HG03571 (cell line): ENCODE results near the gene RAN.
A peak's percentile ranks its signal among the peaks of the same experiment; 100 is the strongest.
"Not testable (repeated sequence)": the region's sequence is repeated elsewhere in the genome, so short reads cannot be mapped to it uniquely, and the experiment has no call there.

Experiments used
- ATAC-seq: cut with Tn5 transposase; IDR thresholded peaks from one replicate; pipeline ENCODE4 v1.9.1; 2021; ENCODE audit not compliant: unreplicated experiment

RAN gene

DNA sequence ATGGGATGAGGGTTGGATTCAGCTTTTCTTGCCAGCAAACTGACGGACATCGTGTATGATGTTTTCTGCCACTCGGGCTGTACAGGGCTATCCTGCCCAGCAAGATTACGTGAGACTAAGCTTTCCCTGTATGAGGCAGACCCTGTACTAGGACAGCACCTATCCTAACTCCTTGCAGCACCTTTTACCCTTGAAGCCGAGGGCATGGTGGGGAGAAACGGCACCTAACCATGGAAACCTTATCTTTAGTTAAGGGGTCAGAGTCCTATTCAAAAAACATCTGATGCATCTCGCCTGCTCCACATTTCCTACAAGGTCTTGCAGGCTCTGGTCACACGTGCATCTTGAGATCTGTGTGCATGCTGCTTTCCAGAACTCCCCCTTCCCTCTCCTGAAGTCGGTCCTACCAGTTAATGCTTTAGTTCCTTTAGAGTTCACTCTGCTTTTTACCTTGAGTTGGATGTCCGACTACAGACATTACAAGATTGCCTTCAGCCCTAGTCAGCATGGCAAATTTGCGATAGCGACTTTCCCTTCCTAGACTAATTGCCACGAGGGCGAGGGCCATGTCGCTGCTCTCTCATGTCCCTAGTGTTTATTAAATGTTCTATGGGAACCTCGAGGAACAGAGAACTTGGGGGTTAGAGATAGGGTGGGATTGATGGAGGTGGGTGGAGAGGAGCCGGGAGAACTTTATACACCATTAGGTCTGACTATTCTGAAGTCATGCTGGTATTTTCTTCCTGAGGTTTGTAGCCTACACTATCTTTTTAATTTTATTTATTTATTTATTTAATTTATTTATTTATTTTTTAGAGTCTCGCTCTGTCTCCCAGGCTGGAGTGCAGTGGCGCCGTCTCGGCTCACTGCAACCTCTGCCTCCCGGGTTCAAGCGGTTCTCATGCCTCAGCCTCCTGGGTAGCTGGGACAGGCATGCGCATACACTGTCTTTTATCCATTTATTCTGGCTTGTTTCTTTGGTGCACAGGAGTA lies 6.6 kb downstream of the RAN start:
- ATAC-seq = no peak

DNA sequence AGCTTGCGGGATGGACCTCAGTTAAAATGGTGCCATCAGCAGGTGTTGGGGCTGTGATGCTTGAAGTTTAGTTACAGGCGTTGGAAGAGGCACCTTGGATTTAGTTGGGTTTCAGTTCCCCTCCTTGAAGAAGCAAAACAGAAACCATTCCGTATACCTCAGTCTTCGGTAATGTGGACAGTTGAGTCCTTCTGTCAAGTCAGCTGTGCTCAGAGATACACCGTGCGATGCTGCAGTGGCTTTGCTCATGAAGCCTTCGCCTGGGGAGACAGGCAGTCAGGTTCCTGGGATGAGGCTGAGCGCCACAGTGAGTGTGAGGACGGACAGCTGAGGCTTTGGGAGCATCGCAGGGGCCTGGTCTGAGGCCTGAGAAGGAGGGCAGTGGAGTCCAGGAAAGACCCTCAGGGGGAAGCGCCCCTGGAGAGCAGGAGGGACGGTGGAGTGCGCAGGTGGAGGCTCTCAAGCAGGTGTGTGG lies 7.4 kb downstream of the RAN start:
- ATAC-seq = peak; percentile 78

DNA sequence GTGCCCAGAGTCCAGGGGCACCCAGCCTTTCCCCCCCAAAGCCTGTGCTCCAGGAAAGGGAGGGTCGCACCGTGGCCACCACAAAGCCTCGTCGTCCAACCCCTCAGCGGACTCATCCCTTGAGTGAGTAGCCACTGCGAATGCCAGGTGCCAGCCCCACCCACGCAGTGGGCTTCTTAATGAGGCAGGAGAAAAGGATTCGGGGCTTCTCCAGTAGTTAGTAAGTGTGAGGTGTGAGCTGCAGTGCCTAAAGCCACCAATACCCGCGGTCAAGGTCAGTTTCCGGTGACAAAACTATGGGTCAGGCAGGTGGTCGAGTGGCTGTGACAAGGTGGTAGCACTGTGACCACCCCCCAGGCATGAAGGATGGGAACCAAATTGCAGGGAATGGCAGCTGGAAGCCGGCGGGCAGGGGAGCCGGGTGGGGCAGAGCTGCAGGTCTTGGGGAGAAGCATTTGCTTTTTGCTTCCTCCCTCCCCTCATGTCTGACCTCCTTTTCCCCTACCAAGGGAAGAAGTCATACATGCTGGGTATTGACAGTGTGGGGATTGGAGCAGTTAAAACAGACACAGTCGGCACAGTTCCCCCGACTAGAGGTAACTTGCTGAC lies 8.0 kb downstream of the RAN start:
- ATAC-seq = no peak

DNA sequence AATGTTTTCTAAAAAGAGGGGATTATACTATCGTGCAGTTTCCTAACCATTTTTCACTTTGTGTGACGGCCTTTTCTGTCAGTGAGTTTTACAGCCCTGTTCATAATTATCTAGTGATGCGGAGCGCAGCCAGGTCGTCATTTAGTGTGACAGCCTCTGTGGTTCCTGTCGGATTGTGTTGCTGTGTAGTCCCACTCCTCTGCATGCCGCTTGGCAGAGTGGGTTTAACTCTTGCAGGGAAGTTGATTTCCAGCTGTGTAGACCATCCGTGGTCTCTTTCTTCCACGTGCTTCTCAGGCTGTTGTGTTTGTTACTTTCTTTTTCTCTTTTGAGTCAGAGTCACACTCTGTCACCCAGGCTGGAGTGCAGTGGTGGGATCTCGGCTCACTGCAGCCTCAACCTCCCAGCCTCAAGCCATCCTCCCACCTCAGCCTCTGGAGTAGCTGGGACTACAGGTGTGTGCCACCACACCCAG lies 8.6 kb downstream of the RAN start:
- peak; percentile 33 for ATAC-seq

DNA sequence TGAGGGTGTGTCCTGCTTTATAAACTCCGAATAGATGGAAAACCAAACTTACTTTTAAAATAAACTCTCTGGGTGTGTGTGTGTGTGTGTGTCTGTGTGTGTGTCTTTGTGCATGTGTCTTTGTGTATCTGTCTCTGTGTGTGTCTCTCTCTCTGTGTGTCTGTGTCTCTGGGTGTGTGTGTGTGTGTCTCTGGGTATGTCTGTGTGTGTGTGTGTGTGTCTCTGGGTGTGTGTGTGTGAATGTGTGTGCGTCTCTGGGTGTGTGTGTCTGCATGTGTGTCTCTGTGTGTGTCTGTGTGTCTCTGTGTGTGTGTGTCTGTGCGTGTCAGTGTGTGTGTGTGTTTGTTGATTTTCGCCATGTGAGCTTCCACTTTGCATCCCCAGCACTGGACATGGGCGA lies 9.2 kb downstream of the RAN start:
- no peak for ATAC-seq

DNA sequence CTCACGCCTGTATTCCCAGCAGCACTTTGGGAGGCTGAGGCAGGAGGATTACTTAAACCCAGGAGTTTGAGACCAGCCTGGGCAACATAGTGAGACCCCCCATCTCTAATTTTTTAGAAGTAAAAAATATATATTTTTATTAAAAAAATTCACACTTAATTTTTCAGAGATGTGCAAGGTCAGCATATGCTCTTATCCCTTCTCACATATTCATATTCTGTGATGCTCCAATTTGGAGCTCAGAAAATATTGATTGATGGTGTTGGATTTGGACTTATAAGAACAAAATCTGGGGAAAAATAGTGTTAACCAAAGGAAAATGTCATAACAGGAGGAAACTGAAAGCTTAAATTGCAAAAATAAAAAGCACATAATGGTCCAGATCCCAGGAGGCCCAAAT lies 9.7 kb downstream of the RAN start:
- ATAC-seq = no peak

DNA sequence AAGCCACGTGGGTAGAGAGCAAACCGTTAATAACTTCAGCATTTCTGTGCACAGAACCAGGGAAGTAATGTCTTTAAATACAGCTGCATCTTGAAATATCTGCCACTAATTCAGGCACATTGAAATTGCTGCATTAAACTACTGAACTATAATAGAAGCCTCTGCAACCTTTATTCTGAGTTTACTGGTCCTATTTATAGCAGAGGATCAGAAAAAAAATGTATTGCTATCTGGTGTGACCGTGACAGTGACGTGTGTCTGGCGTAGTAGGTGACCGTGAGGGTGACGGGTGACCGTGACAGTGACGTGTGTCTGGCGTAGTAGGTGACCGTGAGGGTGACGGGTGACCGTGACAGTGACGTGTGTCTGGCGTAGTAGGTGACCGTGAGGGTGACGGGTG lies 15.3 kb downstream of the RAN start:
- ATAC-seq = not testable (repeated sequence)

DNA sequence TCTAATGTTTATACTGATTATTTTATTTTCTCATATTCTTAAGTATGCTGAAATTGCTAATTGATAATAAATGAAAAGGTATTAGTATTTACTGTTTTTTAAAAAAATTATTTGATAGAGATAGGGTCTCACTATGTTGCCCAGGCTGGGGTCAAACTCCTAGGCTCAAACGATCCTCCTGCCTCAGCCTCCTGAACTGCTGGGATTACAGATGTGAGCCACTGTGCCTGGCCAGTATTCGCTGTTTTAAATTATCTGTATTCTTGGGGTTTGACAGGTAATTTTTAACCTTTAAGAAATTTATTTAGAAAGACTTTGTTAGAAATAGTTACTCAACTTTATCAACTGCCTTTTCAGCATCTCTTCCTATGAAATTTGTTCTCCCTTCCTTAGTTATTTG lies 32.2 kb downstream of the RAN start:
- no peak for ATAC-seq

DNA sequence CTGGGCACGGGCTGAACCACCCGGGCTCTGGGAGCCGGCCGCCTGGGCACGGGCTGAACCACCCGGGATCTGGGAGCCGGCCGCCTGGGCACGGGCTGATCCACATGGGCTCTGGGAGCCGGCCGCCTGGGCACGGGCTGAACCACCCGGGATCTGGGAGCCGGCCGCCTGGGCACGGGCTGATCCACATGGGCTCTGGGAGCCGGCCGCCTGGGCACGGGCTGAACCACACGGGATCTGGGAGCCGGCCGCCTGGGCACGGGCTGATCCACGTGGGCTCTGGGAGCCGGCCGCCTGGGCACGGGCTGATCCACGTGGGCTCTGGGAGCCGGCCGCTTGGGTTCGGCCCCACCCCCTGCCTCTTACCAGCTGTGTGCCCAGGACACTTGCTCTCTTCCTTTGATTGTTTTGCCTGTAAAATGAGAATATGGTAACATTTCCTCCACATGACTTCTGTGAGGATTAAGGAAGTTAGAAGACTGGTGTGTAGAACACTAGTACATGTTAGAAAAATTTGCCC lies 33.1 kb downstream of the RAN start:
- not testable (repeated sequence) for ATAC-seq

DNA sequence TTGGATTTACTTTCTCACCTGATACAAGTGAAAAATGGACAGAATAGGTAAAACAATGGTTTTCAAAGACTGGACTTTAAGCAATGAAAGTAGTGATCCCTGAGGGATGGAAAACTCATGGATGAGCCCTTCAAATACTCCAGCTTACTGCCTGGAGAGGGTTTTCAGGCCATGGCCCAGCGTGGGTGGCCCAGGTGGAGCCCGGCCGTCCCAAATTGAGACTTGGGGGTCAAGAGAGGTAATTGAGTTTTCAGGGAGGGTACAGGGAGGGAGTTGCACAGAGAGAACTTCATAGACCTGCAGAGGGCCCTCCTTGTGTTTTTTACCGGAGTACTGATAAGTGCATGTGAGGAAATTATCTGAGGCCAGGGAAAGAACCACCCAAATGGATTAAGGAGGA lies 37.2 kb downstream of the RAN start:
- ATAC-seq = no peak

DNA sequence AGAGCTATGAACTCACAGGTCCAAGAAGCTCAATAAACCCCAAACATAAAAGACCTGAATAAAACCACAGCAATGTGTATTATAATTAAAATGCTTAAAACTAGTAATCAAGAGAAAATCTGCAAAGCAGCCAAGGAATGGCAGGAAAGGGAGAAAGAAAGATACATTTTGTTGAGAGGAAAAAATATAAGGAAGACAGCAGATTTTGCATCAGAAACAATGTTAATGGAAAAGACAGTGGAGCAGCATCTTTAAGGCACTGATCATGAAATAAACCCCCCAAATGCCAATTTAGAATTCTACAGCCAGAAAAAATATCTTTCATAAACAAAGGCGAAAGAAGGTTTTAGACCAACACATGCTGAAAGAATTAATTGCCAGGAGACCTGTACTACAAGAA lies 39.3 kb downstream of the RAN start:
- no peak for ATAC-seq

DNA sequence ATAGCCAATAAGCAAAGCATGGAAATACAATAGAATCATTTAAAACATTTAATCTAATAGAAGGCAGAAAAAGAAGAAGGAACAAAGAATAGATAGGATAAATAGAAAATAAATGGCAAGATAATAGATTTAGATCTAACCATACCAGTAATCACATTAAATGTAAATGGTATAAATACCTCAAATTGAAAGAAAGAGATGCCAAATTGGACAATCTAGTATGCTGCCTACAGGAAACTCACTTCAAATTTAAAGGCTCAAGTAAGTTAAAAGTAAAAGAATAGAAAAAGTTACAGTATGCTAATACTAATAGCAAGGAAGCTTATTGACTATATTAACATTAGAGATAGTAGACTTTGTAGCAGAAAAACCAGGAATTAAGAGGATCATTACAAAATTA lies 40.1 kb downstream of the RAN start:
- no peak for ATAC-seq

DNA sequence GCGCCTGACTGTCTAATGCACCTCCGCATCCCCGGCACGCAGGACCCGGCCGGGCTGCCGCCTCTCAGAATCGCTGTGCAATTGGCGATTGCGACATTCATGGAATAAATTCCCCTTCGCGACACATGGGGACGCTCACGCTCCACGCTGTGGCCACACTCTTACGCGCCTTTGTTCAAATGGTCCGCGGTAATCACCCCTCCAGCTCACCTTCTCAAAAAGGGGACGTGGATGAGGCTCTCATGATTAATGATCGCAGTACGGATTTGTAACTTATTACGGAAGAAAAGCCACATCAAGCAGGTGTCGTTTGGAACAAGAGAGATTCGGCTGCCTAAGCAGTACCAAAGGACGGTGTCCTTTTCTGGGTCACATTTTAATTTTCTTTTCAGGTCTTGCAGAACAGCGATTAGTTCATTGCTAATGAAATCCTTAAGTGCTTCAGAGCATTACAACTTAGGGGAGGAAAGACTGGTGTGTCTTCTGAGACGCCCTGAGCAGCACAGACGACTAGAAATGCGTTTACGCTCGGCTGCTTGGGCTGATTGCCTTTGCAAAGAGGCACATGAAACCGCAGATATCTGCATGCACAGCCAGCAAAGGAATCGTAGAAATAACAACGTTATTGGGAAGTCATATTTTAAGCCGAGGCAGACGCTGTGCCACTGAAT lies 44.5 kb downstream of the RAN start:
- no peak for ATAC-seq

DNA sequence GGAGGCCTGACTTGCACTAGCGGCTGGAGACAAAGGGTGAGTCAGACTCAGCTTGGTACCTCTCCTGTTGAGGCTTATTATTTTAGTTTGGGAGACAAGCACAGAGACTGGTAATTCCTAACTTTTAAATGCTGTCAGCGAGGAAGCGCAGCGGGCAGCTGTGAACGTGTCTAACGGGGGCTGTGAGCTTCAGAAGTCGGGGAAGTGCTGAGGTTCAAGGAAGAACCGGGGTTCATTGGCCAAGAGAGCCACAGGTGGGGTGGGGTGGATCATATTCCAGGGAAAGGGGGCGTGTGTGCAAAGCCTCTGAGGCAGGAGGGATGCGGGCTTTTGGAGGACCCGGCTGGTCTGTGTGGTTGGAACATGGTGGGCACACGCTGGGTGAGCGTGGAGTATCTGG lies 45.7 kb downstream of the RAN start:
- ATAC-seq = no peak

DNA sequence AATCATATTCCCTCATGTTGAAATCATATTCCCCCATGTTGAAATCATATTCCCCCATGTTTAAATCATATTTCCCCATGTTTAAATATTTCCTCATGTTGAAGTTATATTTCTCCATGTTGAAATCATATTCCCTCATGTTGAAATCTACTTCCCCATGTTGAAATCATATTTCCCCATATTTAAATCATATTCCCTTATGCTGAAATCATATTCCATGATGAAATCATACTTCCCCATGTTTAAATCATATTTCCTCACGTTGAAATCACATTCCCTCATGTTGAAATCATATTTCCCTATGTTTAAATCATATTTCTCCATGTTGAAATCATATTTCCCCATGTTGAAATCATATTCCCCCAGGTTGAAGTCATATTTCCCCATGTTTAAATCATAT lies 47.2 kb downstream of the RAN start:
- no peak for ATAC-seq

DNA sequence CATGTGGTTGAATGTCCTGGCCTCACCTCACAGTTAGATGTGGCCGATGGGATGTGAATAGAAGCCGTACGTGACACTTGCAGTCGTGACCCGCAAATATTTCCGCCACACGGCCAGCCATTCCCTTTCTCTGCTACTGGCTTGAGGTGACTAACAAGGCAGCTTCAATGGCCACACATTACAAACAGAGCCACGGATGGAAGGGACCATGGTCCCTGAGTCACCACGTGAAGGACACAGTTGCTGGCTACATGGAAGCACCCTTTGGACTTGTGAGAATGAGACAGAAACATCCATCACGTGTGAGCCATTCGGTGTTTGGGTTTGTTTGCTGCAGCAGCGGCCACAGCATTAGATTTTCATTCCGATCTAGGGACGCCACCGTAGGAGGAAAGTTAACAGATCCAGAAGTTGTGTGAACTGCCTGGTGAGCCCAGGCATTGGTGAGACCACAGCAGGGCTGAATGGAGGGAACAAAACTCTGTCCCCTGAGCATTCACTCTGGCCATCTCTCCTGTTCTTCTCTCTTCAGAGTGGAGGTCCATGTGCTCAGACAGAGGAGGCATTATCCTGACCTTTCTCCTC lies 48.3 kb downstream of the RAN start:
- no peak for ATAC-seq

DNA sequence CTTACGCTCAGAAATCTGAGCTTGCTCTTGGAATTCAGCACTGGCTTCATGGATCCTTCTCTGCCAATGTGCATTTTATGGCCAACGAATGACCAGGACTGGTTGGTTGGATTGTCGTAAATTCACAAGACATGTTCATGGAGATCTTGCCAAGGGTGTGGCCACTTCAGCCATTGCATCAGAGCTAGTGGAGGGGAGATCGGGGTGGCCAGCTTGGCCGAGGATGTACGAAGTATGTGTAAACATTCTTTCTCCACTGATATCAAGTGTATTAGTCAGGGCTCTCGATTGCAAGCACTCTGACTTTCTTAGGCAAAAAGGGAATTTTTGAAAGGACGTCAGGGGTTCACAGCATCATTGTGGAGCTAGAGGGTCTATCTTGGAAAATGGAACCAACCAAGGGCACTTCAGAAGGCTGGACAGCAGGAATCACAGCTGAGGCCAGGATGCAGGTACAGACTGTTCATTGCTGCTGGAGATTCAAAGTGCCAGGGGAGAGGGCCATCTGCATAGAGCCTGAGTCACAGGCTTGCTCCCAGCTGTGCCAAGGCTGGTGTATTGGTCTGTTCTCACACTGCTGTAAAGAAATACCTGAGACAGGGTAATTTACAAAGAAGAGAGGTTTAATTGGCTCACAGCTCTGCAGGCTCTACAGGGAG lies 49.0 kb downstream of the RAN start:
- ATAC-seq = no peak

DNA sequence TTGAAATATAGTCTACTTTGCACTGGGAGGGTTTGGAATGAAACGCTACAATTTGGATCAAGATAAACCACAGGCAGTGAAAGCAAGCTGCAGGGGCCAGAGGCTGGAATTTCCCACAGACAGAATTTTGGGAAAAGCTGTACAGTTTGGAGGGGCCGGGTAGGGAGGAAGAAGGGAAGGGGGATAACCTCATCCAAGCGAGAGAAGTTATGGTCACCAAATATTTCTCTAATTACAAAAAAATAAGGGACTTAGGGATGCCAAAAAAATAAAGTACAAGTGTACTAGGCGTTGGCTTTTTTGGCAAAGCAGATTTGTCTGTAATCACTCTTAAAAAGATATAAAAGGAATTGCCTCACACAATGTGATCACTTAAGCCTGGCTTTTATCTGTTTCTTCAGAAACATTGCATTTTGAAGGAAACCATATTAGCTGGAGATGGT lies 50.7 kb downstream of the RAN start:
- no peak for ATAC-seq

DNA sequence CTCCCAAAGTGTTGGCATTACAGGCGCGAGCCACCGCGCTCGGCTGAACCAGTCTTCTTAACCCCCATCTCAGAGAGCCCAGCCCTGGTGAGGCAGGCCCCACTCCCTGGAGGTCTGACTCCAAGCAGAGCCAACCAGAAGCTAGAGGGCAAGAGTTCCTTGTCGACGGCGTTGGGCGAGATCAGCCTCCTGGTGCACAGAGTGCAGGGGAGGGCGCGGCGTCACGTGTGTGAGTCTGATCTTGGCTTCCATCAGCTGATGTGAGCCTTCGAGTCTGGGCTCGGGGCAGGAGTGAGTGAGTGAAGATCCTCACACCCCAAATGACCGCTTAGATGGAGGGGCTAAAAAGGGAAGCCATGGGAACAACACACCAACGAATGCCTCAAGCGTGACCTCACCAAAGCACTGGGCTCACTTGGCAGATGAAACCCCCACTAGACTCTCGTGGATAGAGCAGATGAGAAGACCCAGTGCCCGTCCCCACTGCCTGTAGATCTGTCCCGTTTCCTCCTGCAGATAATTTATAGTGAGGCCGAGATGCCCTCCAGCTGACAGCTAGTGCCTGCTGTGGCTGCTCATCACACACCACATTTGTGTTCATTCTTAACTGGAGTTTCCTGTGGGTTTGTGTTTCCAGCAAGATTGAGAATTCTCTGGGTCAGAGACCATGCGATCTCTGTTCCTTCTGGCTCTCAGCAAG lies 53.2 kb downstream of the RAN start:
- ATAC-seq = no peak

DNA sequence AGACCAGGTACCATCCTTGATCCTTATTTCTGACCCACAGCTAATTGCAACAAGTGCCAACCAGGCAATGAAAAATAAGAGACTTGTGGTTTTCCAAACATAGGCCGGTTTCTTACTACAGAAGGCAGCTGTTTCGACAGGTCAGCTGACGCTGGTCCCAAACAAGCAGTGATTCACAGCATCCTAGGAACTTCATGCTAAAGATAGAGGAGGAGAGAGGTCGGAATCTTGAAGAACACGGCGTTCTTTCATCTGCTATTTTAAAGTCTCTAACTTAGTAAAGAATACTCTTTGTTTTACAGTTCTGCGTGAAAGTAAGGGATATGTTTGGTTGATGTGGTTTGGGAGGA lies 53.8 kb downstream of the RAN start:
- ATAC-seq = no peak
